Measurements from ENCODE around the gene MVD. TPM values are rescaled to one million over a fixed set of nuclear protein-coding genes. Genes with fewer than 3 reads are reported as not detected.

Gene MVD, protein sequence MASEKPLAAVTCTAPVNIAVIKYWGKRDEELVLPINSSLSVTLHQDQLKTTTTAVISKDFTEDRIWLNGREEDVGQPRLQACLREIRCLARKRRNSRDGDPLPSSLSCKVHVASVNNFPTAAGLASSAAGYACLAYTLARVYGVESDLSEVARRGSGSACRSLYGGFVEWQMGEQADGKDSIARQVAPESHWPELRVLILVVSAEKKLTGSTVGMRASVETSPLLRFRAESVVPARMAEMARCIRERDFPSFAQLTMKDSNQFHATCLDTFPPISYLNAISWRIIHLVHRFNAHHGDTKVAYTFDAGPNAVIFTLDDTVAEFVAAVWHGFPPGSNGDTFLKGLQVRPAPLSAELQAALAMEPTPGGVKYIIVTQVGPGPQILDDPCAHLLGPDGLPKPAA
- total RNA-seq (2022; extraction: Qiagen RNA extraction): 17.5 to 22.5 TPM (median 20.5 TPM) in 5 replicates

DNA sequence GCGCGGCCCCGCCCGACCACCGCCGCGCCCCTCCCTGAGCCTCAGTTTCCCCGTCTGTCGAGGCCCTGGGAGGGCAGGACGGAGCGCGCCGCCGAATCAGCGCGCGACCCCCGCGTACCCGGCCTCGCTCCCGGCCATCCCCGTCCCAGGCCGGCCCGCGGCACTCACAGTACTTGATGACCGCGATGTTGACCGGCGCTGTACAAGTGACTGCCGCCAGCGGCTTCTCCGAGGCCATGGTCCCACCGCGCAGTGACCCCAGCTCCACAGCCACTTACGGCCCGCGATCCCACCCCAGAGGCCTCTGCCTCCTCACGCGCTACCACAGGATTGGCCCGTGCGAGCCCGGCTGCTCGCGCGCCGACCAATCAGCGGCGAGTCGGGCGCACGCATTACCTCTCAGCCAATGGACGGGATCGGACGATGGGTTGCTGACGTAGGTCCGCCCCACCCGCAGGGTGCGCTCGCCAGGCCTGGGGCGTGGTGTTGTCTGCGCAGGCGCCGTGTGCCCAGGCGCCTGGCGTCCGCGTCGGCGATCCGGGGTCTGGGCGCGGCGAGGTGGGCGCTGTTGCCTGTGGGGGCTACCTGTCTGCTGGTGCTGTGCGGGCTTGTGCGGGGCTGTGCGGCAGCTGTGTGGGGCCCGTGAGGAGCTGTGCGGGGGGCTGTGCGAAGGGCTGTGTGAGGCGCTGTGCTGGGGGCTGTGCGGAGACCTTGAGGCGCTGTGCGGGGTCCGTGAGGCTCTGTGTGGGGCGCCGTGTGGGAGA is at the start of gene MVD:
TSS of gene MVD (minus strand) at position 249 of the 764 bp plus-strand sequence. CDS start at position 238, 11 bp downstream.

DNA sequence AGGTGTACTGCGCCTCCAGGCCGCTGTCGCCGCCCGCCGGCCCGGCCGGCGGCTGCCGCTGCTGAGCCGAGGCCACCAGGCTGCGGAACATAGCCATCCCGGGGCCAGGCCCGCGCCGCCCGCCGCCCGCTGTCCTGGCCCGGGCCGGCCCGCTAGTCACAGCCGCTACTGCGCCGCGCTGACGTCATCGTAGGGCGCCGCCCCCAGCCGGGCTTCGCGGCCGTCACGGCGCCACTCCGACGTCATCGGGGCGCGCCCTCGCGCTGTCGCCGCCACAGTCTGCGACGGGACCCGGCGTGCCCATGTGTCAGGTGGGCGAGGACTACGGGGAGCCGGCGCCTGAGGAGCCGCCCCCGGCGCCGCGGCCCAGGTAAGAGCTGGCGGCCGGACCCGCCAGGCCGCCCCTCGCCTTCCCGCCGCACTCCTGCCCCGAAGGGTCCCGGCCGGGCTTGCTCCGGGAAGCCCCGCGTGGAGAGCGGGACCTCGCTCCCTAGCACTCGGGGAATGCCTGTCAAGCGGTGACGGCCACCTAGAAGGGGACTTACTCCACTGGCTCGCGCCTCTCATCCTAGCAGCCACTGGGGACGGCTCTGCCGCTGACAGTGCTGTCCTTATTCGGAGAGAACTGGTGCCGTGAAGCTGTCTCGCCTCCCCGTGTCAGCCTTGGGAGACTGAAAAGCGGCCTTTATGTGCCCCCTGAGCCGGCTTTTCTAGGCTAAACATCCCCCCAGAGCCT is 43.5 kb upstream of the MVD start, which contains the start of the genes CTU2 and RNF166:
TSS of gene CTU2 (plus strand) at position 275 of the 736 bp plus-strand sequence. CDS start at position 303, 28 bp downstream.
TSS of gene RNF166 (minus strand) at position 180 of the 736 bp plus-strand sequence. CDS start at position 97, 83 bp downstream.

DNA sequence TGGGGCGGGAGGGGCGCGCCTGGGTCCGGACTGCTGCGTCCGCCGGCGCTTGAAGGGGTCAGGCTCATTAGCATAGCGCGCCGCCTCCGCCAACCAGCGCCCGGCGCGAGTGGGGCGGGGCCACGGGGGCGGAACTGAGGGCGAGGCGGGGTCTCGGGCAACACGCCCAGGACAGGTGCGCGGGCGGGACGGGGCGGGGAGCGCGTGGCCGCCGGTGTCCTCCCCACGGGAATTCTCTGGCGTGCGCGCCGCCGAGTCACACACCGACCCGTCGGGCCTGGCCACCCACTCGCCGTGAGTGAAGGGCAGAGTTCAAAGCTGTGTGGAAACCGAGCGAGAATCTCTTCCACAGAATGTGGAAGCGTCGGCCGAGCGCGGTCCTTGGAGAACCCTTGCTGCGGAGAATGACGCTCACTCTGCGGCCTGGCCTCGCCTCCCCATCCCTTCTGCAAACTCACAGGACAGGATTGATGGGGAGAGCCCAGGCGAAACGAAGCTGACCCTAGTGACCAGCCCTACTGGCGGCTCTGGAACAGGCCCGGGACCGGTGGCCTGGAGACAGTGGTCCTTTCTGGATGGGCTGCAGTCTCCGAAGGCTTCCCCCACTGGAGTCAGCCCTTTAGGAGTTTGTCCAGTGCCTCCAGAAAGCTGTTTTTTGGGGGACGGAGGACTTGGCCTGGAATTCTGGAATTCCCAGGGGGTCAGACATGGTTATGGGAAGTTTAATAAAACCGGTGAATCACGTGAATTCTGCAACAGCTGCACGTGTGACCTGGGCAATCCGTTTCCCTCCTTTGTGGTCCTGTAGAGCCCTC is 23.8 kb upstream of the MVD start, which contains the start of gene SNAI3:
TSS of gene SNAI3 (minus strand) at position 69 of the 815 bp plus-strand sequence. CDS start 101 bp downstream, outside the sequence.

DNA sequence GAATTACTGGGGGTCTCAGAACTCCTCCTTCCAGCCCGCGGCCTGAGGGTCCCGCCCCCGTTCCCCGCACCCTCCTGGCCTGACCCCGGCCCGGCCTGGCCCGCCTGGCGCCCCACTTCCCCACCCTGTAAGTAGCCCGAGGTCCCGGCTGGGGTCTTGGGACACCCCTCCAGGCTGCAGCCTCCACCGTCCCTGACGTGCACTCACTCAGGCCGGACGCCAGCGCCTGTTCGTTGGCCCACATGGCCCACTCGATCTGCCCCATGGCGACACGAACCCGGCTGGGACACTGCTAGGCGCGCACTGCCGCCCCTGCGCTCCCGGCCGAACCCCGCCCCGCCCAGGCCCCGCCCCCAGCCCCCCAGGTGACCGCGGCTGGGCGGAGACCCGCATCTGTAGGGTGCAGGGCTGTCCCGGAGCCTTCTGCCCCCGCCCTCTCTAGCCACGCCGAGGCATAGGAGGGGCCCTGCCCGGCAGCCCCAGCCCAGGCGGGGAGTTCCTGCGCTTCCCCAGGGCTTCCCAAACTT is 12.1 kb downstream of the MVD start, which contains the start of gene CYBA:
TSS of gene CYBA (minus strand) at position 305 of the 527 bp plus-strand sequence. CDS start at position 265, 40 bp downstream.

DNA sequence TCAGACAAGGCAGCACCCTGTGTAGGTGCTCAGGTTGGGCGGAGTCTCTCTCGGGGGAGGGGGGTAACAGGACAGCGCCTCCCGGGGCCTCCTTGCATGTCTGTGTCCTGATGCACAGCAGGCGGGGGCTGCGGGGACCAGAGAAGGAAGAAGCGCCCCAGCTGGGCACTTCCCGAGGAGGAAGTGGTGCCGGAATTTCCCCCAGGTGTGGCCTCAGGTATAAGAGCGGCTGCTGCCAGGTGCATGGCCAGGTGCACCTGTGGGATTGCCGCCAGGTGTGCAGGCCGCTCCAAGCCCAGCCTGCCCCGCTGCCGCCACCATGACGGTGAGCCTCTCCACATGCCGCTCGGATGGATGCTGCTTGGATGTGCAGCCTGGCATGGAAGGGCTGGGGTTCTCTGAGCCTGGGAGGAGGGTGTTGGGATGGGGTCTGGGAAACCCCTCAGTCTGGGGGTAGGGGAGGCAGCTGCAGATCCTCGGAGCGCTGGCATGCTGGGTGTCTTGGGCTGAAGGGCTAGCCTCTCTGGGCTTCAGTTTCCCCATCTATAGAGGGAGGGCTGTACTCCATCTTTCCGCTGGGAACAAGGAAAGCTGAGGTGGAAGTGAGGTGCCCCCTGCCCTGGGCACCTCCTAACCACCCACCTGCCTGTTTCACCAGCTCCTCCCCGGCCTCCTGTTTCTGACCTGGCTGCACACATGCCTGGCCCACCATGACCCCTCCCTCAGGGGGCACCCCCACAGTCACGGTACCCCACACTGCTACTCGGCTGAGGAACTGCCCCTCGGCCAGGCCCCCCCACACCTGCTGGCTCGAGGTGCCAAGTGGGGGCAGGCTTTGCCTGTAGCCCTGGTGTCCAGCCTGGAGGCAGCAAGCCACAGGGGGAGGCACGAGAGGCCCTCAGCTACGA is 24.3 kb downstream of the MVD start, which contains the start of gene IL17C:
TSS of gene IL17C (plus strand) at position 250 of the 908 bp plus-strand sequence. CDS start at position 320, 70 bp downstream.

Other genes starting within 250 kb of the MVD start
- gene ZFPM1, start 209.8 kb downstream of the MVD start, total RNA-seq (2022; extraction: Qiagen RNA extraction): 4.2 to 7.1 TPM (median 6.6 TPM) in 5 replicates
- gene ZC3H18, start 92.7 kb downstream of the MVD start, total RNA-seq (2022; extraction: Qiagen RNA extraction): 45.0 to 57.7 TPM (median 47.4 TPM) in 5 replicates
- not detected in 5 replicates for gene IL17C, start 24.5 kb downstream of the MVD start, total RNA-seq (2022; extraction: Qiagen RNA extraction)
- 232 to 308 TPM (median 278 TPM) in 5 replicates for gene CYBA, start 12.0 kb downstream of the MVD start, total RNA-seq (2022; extraction: Qiagen RNA extraction)
- 0.06 to 0.24 TPM (median 0.10 TPM) in 5 replicates for gene SNAI3, start 23.4 kb upstream of the MVD start, total RNA-seq (2022; extraction: Qiagen RNA extraction)
- gene RNF166, start 43.3 kb upstream of the MVD start, total RNA-seq (2022; extraction: Qiagen RNA extraction): 13.7 to 19.1 TPM (median 17.5 TPM) in 5 replicates
- gene CTU2, start 43.4 kb upstream of the MVD start, total RNA-seq (2022; extraction: Qiagen RNA extraction): 27.6 to 32.5 TPM (median 32.0 TPM) in 5 replicates
- 112 to 144 TPM (median 132 TPM) in 5 replicates for gene PIEZO1, start 122.1 kb upstream of the MVD start, total RNA-seq (2022; extraction: Qiagen RNA extraction)
- 27.4 to 32.2 TPM (median 30.6 TPM) in 5 replicates for gene CDT1, start 140.7 kb upstream of the MVD start, total RNA-seq (2022; extraction: Qiagen RNA extraction)
- gene APRT, start 148.8 kb upstream of the MVD start, total RNA-seq (2022; extraction: Qiagen RNA extraction): 261 to 448 TPM (median 400 TPM) in 5 replicates
- gene GALNS, start 193.9 kb upstream of the MVD start, total RNA-seq (2022; extraction: Qiagen RNA extraction): 40.1 to 48.1 TPM (median 47.0 TPM) in 5 replicates
- 97.1 to 126 TPM (median 103 TPM) in 5 replicates for gene TRAPPC2L, start 194.0 kb upstream of the MVD start, total RNA-seq (2022; extraction: Qiagen RNA extraction)
- gene PABPN1L, start 203.6 kb upstream of the MVD start, total RNA-seq (2022; extraction: Qiagen RNA extraction): not detected in 5 replicates